ENCODE results near the gene PI4KB. TPM values are rescaled to one million over a fixed set of nuclear protein-coding genes. Genes with fewer than 3 reads are reported as not detected.

Gene PI4KB
- total and polyA plus RNA-seq, 2 of the 13 experiments (the other 11 are each of a cell fraction or from before 2014, with no cell fraction given) = 19.5 to 29.3 TPM

GRCh38 chr1:151372058-151372934 lies 45.1 kb upstream of the PI4KB start, which contains the start of gene SELENBP1 (continued):
- peak; percentile 58 for TF ChIP-seq PRPF4 (IDR thresholded peaks at IDR 0.05; ENCODE audit: low read depth, low read length, poor library complexity, severe bottlenecking)
- TF ChIP-seq ZNF670 (CRISPR knock-in tag; IDR thresholded peaks at IDR 0.05; ENCODE audit: borderline replicate concordance) = no peak
- TF ChIP-seq RXRB (CRISPR knock-in tag; IDR thresholded peaks at IDR 0.05; ENCODE audit: borderline replicate concordance) = peak; percentile 14; the same call in 1 of the 2 replicates
- TF ChIP-seq ZMYM3 (CRISPR knock-in tag; IDR thresholded peaks at IDR 0.05) = no peak
- TF ChIP-seq HOXD1 (CRISPR knock-in tag; IDR thresholded peaks at IDR 0.05) = peak; percentile 66; the same call in 1 of the 2 replicates
- peak; percentile 47; the same call in 1 of the 2 replicates for TF ChIP-seq KDM2A (CRISPR knock-in tag; IDR thresholded peaks at IDR 0.05; ENCODE audit: borderline replicate concordance, low read depth)
- peak; percentile 44; the same call in 1 of the 2 replicates for TF ChIP-seq ARID5B (CRISPR knock-in tag; IDR thresholded peaks at IDR 0.05)
- TF ChIP-seq TAF15 (IDR thresholded peaks at IDR 0.05; ENCODE audit: low read depth, low read length, poor library complexity, severe bottlenecking) = no peak
- peak; percentile 72; the same call in 1 of the 2 replicates for TF ChIP-seq HBP1 (CRISPR knock-in tag; IDR thresholded peaks at IDR 0.05; ENCODE audit: low read depth)
- no peak for TF ChIP-seq ZNF879 (CRISPR knock-in tag; IDR thresholded peaks at IDR 0.05)
- no peak for TF ChIP-seq ZNF337 (CRISPR knock-in tag; IDR thresholded peaks at IDR 0.05; ENCODE audit: borderline replicate concordance, low read depth)
- TF ChIP-seq PHF8 (CRISPR knock-in tag; IDR thresholded peaks at IDR 0.05) = peak; percentile 61
- no peak for TF ChIP-seq BRF2 (CRISPR knock-in tag; IDR thresholded peaks at IDR 0.05)
- no peak for TF ChIP-seq HIVEP1 (CRISPR knock-in tag; IDR thresholded peaks at IDR 0.05)
- TF ChIP-seq YEATS4 (CRISPR knock-in tag; IDR thresholded peaks at IDR 0.05; ENCODE audit: borderline replicate concordance) = peak; percentile 73; the same call in 1 of the 2 replicates
- TF ChIP-seq ZMYM4 (CRISPR knock-in tag; IDR thresholded peaks at IDR 0.05) = peak; percentile 64; the same call in 1 of the 2 replicates
- no peak for TF ChIP-seq AGO1 (IDR thresholded peaks at IDR 0.05; ENCODE audit: low read depth, low read length, poor library complexity, severe bottlenecking)
- no peak for TF ChIP-seq TIGD3 (CRISPR knock-in tag; IDR thresholded peaks at IDR 0.05; ENCODE audit: borderline replicate concordance)
- no peak for TF ChIP-seq ZNF713 (CRISPR knock-in tag; IDR thresholded peaks at IDR 0.05)
- no peak for TF ChIP-seq ZMAT5 (CRISPR knock-in tag; IDR thresholded peaks at IDR 0.05; ENCODE audit: borderline replicate concordance, low read depth)

All from HepG2 (cell line).